Measurements from ENCODE around the gene EHMT1. TPM values are rescaled to one million over a fixed set of nuclear protein-coding genes. Genes with fewer than 3 reads are reported as not detected.

The EHMT1 gene
- total and polyA plus RNA-seq, 2 of the 8 experiments (the other 6 are each of a cell fraction or from before 2014, with no cell fraction given), result 95.7 to 163 TPM

DNA sequence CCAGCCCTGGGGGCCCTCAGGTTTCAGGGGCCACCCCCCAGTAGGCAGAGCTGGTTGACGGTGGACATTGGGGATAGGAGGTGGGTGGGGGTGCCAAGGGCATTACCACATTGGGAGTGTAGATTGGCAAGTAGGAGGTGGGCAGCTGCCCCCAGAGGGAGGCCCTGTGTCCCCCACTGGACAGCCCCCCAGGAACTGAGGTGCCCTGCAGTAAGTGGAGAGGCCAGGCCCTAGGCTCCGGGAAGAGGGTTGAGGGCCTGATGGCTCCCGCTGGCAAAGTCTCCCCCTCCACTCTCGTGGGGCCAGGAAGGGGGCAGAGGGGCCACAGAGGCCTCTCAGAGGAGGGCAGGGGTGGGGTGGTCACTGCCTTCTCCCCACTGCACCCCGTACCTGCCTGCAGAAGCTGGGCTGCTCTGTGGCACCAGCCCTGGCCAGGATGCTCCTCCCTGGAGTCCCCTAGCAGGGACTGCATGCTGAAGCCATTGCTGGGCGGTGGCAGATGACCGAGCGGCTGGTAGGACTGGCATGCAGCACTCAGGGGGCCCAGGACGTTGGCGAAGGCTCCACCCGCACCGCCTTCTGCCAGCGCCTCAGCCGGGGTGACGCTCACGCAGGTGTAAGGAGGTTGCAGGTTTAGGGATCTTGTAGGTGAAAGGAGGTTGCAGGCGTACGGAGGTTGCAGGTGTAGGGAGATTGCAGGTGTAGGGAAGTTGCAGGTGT, 169.1 kb downstream of the EHMT1 start (continued):
- TF ChIP-seq, protein P1, sequence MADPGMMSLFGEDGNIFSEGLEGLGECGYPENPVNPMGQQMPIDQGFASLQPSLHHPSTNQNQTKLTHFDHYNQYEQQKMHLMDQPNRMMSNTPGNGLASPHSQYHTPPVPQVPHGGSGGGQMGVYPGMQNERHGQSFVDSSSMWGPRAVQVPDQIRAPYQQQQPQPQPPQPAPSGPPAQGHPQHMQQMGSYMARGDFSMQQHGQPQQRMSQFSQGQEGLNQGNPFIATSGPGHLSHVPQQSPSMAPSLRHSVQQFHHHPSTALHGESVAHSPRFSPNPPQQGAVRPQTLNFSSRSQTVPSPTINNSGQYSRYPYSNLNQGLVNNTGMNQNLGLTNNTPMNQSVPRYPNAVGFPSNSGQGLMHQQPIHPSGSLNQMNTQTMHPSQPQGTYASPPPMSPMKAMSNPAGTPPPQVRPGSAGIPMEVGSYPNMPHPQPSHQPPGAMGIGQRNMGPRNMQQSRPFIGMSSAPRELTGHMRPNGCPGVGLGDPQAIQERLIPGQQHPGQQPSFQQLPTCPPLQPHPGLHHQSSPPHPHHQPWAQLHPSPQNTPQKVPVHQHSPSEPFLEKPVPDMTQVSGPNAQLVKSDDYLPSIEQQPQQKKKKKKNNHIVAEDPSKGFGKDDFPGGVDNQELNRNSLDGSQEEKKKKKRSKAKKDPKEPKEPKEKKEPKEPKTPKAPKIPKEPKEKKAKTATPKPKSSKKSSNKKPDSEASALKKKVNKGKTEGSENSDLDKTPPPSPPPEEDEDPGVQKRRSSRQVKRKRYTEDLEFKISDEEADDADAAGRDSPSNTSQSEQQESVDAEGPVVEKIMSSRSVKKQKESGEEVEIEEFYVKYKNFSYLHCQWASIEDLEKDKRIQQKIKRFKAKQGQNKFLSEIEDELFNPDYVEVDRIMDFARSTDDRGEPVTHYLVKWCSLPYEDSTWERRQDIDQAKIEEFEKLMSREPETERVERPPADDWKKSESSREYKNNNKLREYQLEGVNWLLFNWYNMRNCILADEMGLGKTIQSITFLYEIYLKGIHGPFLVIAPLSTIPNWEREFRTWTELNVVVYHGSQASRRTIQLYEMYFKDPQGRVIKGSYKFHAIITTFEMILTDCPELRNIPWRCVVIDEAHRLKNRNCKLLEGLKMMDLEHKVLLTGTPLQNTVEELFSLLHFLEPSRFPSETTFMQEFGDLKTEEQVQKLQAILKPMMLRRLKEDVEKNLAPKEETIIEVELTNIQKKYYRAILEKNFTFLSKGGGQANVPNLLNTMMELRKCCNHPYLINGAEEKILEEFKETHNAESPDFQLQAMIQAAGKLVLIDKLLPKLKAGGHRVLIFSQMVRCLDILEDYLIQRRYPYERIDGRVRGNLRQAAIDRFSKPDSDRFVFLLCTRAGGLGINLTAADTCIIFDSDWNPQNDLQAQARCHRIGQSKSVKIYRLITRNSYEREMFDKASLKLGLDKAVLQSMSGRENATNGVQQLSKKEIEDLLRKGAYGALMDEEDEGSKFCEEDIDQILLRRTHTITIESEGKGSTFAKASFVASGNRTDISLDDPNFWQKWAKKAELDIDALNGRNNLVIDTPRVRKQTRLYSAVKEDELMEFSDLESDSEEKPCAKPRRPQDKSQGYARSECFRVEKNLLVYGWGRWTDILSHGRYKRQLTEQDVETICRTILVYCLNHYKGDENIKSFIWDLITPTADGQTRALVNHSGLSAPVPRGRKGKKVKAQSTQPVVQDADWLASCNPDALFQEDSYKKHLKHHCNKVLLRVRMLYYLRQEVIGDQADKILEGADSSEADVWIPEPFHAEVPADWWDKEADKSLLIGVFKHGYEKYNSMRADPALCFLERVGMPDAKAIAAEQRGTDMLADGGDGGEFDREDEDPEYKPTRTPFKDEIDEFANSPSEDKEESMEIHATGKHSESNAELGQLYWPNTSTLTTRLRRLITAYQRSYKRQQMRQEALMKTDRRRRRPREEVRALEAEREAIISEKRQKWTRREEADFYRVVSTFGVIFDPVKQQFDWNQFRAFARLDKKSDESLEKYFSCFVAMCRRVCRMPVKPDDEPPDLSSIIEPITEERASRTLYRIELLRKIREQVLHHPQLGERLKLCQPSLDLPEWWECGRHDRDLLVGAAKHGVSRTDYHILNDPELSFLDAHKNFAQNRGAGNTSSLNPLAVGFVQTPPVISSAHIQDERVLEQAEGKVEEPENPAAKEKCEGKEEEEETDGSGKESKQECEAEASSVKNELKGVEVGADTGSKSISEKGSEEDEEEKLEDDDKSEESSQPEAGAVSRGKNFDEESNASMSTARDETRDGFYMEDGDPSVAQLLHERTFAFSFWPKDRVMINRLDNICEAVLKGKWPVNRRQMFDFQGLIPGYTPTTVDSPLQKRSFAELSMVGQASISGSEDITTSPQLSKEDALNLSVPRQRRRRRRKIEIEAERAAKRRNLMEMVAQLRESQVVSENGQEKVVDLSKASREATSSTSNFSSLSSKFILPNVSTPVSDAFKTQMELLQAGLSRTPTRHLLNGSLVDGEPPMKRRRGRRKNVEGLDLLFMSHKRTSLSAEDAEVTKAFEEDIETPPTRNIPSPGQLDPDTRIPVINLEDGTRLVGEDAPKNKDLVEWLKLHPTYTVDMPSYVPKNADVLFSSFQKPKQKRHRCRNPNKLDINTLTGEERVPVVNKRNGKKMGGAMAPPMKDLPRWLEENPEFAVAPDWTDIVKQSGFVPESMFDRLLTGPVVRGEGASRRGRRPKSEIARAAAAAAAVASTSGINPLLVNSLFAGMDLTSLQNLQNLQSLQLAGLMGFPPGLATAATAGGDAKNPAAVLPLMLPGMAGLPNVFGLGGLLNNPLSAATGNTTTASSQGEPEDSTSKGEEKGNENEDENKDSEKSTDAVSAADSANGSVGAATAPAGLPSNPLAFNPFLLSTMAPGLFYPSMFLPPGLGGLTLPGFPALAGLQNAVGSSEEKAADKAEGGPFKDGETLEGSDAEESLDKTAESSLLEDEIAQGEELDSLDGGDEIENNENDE (IDR thresholded peaks at IDR 0.05; ENCODE audit: insufficient replicate concordance, low read length), result no peak
- no peak for TF ChIP-seq NRF1 (IDR thresholded peaks at IDR 0.05; ENCODE audit: low read depth, low read length)
- TF ChIP-seq KDM5A (IDR thresholded peaks at IDR 0.05; ENCODE audit: low read length), result no peak
- TF ChIP-seq POLR2A (IDR thresholded peaks at IDR 0.05; ENCODE audit: control extremely low read depth in 1 of 2, low read depth in 2 of 2, low read length in 2 of 2), result no peak
- no peak for TF ChIP-seq KDM1A (IDR thresholded peaks at IDR 0.05; ENCODE audit: borderline replicate concordance, low read length)
- no peak for TF ChIP-seq YY1 (IDR thresholded peaks at IDR 0.05; ENCODE audit: low read depth, low read length)
- TF ChIP-seq SP4 (IDR thresholded peaks at IDR 0.05; ENCODE audit: low read length), result no peak
- TF ChIP-seq CBX5 (IDR thresholded peaks at IDR 0.05; ENCODE audit: low read depth, low read length), result no peak
- TF ChIP-seq TAF1 (IDR thresholded peaks at IDR 0.05; ENCODE audit: low read depth, low read length), result no peak
- no peak for TF ChIP-seq KDM4A (IDR thresholded peaks at IDR 0.05; ENCODE audit: low read depth, low read length, severe bottlenecking)
- TF ChIP-seq CBX8 (IDR thresholded peaks at IDR 0.05; ENCODE audit: borderline replicate concordance, low read depth, low read length), result no peak
- no peak for TF ChIP-seq CHD2 (IDR thresholded peaks at IDR 0.05; ENCODE audit: low read length)

Measured in H1 (cell line).